Inflammatory macrophage treated with lipopolysaccharide for 4 hours (primary cell): Measurements from ENCODE around the gene COX10.
"Not testable (repeated sequence)": the region's sequence is repeated elsewhere in the genome, so short reads cannot be mapped to it uniquely, and the experiment has no call there.

ENCODE experiments used
- DNase-seq: peaks from one replicate; pipeline ENCODE4 v3.0.0-alpha.2; 2020

Gene COX10

DNA sequence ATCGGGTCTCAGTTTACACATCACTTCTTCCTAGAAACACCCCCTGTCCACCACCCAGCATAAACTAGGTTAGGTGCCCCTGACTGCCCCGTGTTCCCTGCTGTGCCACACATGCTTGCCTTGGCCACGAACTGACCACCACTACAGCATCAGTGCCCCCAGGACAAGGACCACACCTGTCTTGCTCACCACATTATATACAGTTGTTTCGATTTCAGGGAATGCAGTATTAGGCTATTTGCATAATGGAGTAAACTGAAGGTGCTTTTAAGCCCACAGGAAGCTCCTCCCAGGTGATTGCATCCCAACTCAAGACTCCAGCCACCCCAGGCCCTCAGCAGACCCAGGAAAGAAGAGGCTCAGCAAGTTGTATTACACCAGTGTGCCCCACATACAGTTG lies 117.1 kb downstream of the COX10 start:
- not testable (repeated sequence) for DNase-seq

DNA sequence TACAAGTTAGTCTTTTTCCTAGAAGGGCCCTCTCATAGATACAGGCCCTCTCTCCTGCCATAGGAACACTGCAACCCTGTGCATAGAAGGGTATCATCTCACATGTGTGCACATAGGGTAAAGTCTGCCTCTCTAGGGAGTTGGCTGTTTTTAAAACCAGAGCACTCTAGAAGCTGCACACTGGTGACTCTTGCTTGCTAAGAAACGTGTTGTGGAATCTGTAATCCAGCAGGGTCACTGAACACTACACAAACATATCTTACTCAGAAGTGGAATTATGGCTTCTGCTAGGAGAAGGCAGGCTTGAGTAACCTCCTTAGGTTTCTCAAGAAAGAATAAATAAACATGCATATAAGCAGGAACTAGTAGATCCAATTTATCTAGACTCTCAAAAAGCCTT lies 121.5 kb downstream of the COX10 start:
- not testable (repeated sequence) for DNase-seq

DNA sequence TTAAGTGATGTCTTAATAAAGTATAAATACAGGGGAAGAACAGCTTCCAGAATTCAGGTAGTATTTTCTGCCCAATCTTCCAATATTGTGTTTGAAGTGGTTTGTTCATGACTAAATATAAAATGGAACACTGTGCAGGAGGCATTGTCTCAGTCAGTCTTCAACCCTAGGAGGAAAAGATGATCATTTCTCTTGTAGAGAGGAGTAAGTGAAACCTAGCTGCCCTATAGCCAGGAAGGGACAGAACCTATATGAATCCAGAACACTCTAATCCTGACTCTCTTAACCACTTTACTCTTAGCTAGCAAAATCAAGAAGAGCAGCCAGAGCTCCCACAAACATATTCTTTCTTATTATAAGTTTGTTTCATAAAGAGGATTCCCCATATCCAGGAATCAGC lies 122.2 kb downstream of the COX10 start:
- DNase-seq, result not testable (repeated sequence)

DNA sequence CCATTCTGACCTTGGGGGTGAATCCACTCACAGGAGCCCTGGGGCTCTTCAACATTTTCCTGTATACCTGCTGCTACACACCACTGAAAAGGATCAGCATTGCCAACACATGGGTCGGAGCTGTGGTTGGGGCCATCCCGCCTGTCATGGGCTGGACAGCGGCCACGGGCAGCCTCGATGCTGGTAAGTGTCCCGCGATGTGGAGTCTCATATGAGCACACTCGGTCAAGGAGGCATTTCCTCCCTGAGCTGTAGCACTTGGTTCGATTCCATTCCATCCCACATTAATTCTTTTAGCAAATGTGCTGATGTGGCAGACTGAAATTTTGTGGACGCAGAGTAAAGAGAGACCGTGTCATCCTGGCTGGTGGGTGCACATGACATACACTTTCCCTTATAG lies 122.7 kb downstream of the COX10 start:
- not testable (repeated sequence) for DNase-seq

DNA sequence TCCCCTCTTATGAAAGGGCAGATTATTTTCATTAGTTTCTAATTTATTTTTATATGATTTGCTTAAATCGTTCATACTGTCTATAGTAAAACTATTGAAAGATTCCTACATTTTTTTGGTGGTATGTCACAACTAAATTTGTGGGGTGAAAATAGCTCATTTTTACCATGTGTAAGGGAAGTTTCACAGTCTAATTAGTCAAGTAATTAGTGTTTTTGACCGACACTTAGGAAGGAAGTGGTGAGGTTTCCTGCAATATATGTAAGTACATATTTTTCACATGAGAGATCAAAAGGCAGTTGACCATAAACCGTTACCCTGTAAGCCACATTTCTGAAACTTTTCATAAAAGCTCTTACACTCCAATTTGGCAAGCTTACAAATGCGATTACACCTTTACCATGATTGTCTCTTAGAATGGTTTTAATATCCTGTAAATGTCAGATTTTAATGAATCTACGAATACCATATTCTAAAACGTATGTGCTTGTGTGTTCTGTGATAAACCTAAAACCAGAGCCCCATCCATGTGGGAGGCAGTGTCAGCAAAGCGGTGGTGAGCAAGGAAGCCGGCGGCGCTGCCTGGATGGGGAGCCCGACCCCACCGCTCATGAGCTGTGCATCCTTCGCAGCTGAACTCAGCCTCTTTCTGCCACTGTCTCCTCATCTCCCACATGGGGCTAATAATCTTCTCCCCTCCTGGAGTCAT lies 123.5 kb downstream of the COX10 start:
- DNase-seq, result not testable (repeated sequence)

DNA sequence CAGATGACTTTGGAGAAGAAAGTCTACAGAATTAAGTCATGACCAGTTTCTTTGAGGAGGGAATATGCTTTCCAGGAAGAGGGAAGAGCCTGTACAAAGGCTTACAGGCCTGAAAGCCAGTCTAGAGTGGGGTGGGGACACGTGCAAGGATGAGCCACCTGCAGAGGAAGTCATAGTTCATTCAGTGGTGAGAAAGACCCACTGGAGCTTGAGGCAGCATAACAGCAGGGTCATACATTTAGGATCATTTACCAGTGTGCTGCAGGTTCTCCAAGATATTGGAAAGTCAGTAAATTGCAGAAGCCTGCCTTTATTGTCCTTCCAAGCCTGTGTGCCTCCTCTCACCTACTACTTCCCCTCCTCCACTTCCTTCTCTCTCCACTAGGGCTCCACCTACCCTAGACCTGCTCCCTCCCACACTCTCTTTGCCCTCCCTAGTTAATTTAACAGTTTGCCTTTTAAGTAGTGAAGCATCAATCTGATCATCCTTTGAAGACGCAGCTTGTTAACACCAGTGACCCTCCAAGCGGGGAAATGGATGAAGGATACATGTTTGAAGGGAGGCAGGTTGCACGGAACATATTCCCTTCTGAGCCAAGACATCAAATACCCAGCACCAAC lies 127.2 kb downstream of the COX10 start:
- DNase-seq, result no peak

DNA sequence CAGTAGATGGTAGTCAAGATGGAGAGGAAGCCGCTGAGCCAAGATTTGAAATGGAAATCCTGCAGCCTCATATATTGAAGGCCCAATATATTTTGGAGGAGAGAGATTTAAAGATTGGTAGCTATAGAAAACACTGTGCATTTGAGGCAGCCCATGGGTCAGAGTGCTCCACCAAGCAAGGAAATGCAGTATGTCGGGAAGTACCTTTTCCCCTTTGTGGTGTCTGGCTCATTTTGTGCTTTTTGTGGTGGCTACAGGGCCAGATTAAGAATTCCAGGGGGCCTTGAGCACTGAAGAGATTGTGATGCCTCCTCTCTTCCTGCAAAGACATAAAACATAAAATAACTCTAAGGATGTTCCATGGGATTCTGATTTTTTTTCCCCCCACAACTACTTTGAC lies 127.8 kb downstream of the COX10 start:
- no peak for DNase-seq

DNA sequence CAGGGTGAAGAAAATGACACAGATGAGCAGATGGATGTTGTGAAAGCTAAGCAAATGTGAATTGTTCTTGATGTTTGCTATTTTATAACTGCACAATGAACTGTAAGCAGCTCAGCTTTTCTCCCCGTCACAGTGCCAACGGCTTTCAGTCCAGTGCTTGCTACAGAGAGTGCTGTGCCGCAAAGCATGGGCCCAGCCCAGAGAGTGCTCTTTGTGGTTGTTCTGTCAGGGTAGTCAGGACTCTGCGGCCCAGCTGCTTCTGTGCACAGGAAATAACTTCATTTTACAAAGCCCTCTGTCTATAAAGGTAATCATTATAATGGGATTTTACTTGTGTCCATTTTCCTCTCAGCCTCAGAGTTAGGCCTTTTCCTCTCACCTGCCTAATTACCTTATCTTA lies 128.3 kb downstream of the COX10 start:
- no peak for DNase-seq

DNA sequence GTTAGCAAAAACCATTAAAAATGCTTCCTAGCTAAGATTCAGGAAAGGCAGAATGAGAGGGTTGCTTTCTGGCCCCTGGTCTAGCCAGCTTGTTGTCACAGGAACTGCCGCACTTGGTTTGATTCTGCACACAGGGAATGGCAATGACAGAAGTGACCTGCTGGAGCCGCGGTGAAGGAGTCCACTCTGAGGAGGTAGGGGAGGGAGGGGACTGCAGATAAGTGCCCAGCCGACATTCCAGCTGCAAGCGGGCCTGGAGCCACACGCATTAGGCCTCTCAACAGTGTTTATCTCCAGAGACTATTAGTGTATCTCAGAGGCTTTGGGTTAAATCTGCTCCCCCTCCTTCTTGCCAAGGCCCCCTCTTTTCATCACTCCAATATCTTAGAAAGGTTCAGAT lies 128.7 kb downstream of the COX10 start:
- DNase-seq, result no peak

DNA sequence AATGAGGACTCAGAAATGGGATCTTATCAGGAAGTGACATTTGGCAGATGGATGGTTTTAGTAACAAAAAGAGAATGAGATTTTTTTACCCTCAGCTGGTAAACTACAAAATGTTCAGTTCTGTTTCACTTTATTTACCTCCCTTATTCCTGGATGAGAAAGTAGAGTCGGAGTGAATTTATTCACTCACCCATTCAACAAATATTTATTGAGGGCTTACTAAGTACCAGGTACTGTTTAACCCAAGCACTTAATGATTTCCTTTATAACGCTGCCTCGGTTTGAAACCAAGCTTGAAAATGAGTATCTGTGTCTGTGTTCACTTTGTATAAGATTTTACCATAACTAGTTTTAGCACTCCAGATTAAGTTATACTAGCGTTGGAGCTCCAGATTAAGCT lies 129.3 kb downstream of the COX10 start:
- no peak for DNase-seq

DNA sequence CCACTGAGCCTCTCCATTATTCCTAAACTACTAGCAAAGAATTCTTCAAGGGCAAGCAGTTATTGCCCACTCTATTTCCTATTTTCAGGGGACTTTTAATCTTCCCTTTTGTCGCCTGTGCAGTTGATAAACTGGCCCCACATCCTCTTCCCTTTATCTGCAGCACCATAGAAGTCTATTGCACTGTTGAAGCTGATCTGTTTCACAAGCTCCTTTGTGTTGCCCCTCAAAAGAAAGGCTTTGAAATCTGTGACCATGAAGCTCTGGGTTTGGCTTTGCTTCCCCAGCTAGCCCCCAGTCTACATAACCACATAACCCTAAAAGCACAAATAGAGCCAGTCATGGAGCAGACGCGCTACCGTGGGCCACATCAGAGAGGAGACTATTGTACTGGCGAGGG lies 130.3 kb downstream of the COX10 start:
- DNase-seq, result peak; percentile 5

DNA sequence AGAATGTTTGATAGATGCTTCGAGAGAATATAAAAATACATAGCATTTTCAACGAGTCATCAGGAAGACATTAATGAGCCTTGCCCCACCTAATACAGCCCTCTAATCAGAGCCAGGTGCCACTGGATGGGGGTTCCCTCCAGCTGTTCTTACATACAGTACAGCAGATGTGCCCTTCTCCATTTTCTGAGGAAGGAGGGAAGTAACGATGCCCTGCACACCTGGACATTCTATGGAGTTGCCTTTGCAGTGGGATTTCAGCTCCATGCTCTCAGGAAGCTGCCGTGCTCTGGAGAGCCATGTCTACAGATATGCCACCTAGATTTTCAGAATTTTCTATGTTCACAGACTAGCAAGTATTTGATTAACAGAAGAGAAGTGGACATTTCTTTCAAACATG lies 131.1 kb downstream of the COX10 start:
- no peak for DNase-seq

DNA sequence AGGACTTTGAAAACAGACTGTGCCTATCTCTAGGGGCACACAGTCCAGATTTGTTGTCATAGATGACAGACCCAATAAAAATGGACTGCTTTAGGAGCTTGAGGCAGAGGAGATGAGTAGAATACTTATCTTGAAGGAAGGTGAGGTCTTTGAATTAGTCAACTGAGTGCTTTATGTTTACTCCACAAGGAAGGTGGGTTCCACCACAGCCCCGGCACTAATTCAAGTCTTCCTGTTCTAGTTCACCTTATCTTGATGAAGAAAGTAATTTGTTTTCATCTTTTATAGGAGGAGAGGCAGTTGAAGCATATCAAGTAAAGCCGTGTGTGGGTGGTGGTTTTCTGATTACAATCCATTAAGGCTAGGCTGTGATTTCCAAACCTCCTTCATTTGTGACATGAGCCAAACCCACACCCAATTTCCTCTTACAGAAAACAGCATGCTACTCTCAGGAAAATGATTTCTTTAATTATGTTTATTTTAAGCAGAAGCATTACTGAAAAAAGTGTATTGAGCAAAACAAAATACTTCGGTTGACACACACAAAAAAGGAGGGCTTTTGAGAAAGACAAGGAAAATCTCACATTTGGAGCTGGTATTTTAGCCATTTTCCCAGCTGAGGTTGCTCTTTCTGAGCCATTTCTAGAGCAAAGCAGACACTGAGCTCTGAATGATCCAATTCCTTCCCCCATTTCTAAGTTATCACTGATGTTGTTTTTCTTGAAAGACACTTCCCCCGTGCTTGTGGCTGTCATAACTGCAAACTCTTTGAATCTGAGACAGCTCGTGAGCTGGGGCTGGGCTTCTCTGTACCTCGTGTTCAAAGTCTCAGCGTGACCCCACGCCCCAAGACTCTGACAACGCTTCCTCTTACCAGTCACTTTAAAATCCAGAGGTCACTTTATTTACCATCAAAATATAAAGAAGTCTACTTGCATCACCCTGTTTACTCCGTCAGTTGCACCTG lies 132.0 kb downstream of the COX10 start:
- DNase-seq, result peak; percentile 67

DNA sequence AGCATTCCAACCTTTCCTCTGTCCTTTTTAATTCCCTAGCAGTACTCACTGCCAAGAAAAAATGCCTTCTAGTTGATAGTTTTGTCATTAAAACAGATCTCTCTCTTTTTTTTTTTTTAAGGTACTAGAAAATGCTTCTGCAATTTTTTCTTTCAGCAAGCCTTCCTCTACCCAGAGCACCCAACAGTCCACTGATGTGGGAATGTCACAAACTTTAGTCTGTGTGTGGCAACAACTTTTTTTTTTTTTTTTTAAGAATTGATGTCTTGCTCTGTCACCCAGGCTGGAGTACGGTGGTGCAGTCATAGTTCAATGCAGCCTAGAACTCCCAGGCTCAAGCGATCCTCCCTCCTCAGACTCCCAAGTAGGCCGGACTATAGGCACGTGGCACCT lies 132.7 kb downstream of the COX10 start:
- peak; percentile 44 for DNase-seq

DNA sequence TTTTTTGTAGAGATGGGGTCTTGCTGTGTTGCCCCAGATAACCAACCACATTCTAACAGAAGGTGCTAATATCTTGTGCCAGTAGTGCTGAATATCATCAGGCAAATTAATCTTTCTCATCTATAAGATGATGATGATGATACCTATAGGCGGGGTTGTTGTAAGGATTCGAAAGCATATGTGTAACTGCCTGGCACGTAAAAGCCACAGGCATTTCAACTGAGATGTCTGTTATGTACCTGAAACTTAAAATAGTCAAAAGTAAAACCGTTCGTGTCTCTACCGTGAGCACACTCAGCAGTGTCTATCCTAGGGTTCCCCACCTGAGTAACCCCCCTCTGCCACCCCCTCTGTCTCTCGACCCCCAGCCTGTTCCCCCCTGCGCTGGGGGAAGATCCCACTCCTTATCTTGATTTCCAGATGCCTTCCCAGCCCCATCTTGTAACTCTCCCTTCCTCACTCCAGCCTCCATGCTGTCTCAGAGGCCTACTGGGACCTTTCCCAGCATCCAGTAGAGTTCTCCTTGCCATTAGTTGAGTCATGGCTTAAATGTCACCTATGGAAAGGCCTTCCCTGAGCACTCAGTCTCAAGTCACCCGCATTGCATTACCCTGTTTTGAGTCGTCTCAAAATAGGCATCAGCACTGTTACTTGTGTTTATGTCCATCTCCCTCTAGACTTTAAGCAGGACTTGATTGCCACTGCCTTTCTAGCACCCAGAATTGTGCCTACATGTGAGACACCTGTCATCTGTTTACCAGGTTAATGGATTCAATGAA lies 133.3 kb downstream of the COX10 start:
- no peak for DNase-seq

DNA sequence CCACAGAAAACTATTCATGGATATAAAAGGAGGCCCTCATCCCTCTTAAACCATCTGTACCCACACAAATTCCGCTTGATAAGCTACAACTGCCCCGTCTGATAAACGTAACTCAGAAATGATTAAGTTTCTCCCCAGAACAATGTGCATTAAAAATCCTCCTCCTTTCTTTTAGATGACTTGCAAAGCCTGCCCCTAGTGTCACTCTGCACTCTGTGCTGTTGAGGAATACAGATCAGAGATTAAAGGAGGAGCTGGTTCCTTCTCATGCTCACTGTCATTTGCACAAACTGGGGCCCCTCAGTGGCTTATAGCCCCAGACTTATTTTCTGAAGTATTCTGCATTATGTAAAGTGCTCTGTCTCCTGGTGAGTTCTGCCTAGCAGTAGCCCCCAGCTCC lies 134.1 kb downstream of the COX10 start:
- DNase-seq, result no peak

DNA sequence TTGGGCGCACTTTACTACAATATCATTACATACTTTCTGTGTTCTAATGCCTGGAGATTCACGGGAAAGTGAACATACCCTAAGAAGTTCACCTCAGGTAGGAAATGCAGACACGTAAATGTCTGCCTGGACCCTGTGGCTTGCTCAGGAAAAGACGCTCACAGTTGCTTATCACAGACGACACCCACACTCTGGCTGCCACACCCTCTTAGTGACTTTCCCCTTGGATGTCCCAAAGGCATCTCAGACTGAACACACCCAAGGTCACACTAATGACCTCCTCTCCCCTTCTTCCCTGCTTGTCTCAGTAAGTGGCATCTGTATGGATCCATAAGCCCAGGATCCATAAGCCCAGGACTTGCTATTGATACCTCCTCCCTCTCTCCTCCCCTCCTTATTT lies 134.8 kb downstream of the COX10 start:
- no peak for DNase-seq

DNA sequence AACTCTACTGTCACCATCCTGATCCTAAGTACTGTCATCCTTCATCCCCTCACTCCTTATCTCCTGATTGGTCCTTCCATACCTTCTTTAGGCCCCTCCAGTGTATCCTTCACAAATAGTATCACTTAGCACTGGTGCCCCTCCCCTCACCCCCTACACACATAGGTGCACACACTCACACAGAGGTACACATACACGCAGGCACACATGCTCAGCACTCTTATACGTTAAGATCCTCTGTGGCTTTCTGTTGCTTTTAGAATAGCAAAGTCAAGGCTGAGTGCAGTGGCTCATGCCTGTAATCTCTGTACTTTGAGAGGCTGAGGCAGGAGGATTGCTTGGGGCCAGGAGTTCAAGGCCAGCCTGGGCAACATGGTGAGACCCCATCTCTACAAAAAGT lies 135.2 kb downstream of the COX10 start:
- no peak for DNase-seq

DNA sequence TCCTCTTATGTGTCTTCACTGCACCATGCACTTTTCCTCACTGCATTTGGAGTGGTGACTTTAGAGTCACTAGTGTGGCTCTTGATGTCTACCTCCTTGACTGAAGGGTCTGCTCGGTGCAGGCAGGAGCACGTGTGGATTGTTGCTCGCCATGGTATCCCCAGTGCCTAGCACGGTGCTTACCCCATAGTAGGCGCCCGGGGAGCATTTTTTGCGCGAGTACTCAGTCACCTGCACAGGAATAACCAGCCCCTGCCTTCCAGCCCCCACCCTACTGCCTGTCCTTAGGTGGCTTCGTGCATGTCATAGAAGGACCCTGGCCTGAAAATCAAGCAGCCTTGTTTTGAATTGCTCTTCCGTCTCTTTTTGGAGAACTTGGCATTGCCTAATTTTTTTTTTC lies 136.1 kb downstream of the COX10 start:
- DNase-seq, result no peak

DNA sequence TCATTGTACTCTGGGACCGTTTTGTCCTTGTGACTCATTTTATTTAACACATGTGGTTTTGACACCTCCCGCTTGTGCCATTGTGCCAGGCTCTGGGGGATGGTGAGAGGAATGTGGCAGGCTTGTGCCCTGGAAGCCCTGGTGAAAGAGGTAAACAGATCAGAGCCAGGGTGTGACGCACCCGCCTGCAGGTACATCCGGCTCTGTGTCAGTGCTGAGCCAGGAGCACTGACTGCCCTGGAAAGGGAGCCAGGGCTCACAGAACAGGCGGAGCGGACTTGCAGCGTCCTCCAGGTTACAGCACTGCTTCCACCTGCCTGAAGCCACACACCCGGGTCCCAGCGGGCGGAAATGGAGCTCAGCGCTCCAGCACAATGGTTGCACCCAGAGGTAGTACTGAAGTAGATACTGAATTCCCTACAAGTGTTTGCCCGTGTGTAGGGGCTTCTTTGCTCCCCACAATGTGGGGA lies 136.7 kb downstream of the COX10 start:
- DNase-seq, result no peak

DNA sequence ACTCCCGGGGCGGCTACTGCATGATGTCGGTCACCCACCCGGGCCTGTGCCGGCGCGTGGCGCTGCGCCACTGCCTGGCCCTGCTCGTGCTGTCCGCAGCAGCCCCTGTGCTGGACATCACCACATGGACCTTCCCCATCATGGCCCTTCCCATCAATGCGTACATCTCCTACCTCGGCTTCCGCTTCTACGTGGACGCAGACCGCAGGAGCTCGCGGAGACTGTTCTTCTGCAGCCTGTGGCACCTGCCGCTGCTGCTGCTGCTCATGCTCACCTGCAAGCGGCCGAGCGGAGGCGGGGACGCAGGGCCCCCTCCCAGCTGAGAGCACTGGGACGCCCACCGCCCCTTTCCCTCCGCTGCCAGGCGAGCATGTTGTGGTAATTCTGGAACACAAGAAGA lies 137.6 kb downstream of the COX10 start:
- DNase-seq, result no peak

DNA sequence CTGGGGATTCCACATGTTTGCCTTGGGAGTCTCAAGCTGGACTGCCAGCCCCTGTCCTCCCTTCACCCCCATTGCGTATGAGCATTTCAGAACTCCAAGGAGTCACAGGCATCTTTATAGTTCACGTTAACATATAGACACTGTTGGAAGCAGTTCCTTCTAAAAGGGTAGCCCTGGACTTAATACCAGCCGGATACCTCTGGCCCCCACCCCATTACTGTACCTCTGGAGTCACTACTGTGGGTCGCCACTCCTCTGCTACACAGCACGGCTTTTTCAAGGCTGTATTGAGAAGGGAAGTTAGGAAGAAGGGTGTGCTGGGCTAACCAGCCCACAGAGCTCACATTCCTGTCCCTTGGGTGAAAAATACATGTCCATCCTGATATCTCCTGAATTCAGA lies 138.5 kb downstream of the COX10 start:
- DNase-seq, result no peak

DNA sequence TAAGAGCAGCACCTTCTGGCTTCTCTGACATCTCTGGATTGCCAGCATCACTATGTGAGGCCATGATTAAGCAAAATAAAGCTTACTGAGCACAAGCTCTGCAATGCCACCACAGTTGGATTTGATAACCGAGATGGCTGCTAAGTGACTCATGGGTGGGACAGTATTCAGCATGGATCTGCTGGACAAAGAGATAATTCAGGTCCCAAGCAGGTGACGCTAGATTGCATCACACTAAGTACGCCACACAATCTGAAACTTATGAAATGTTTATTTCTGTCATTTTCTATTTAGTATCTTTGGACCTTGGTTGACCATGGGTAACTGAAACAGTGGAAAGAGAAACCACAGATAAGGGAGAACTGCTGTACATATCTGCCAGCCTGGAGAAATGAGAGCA lies 139.9 kb downstream of the COX10 start:
- DNase-seq, result no peak
